AG04450 (cell line): ENCODE results near the gene COL27A1. TPM values are rescaled to one million over a fixed set of nuclear protein-coding genes. Genes with fewer than 3 reads are reported as not detected.

Experiments
- CTCF ChIA-PET: fragments of 300-600, 350-600 bp; formaldehyde crosslinking; extraction: SDS; loops from one replicate; lab custom pipeline; 2022; ENCODE audit warnings: antibody characterized with exemption, inconsistent platforms; lab: Charles Lee
- POLR2A ChIA-PET: fragments of 350-600 bp; formaldehyde crosslinking; extraction: SDS; loops from one replicate; lab custom pipeline; 2021; ENCODE audit warnings: antibody characterized with exemption, inconsistent platforms; lab: Yijun Ruan, JAX
- DNase-seq: peaks from one replicate; pipeline ENCODE4 v3.0.0-alpha.2; 2011; ENCODE audit warnings: low read depth, low spot score
- H3K27ac ChIP-seq: one replicate; pipeline ENCODE4 v1.5.1; 2012; ENCODE audit warnings: low read depth, low read length, control low read depth
- H3K27me3 ChIP-seq: one replicate; pipeline ENCODE4 v1.6.0; 2012; ENCODE audit warnings: low read length; ENCODE audit not compliant: control insufficient read depth, insufficient read depth
- H3K4me3 ChIP-seq: 2 replicates; pipeline ENCODE4 v1.5.1; 2011; ENCODE audit warnings: mild to moderate bottlenecking, low read depth, low read length, control low read depth
- H3K9me3 ChIP-seq: 2 replicates; pipeline ENCODE4 v1.5.1; 2012; ENCODE audit warnings: low read length; ENCODE audit not compliant: control insufficient read depth, insufficient read depth
- CTCF ChIP-seq: IDR thresholded peaks from 2 replicates; pipeline ENCODE4 v1.5.1; 2011; ENCODE audit warnings: low read depth, low read length, control low read depth, inconsistent platforms
- polyA plus RNA-seq: library from polyadenylated mRNA; depleted of rRNA; stranded (reverse); fragments of >200 nt; gene quantifications from 2 replicates; pipeline ENCODE4 v1.2.3, GENCODE V29; 2011

The COL27A1 gene
- polyA plus RNA-seq, 1 experiment: 8.5 TPM

GRCh38 chr9:114248299-114248707 lies 93.0 kb downstream of the COL27A1 start:
- Histone ChIP-seq H3K27me3 (no peaks in the 10 kb centered on the region), H3K9me3 (no peaks in the 10 kb centered on the region), H3K4me3 (no peak overlapping the region), H3K27ac (no peak overlapping the region)
- ChIA-PET CTCF (no interaction called here), POLR2A (no interaction called here)
- no peak for DNase-seq
- no peak for TF ChIP-seq CTCF

- H3K27ac ChIP-seq: peak overlapping the region; percentile 73
- H3K9me3 ChIP-seq: no peaks in the 10 kb centered on the region
Measured at GRCh38 chr9:114249424-114250234, 94.3 kb downstream of the COL27A1 start.

GRCh38 chr9:114250235-114250568 lies 94.9 kb downstream of the COL27A1 start:
- DNase-seq: peak; percentile 76
- H3K27ac ChIP-seq: peak overlapping the region; percentile 73
- no peaks in the 10 kb centered on the region for H3K27me3 ChIP-seq
- no peak for TF ChIP-seq CTCF
- no peaks in the 10 kb centered on the region for H3K9me3 ChIP-seq
- CTCF ChIA-PET: interaction anchor here (1.0 to 1.9 kb wide), 3 partner anchors 96 to 167 kb away, joined by 3 to 6 read pairs (median 4); no protein-coding TSS in a partner anchor
- POLR2A ChIA-PET: interaction anchor here (1.2 kb wide), 2 partner anchors 27 to 30 kb away, joined by 3 to 4 read pairs; no protein-coding TSS in a partner anchor
- H3K4me3 ChIP-seq: no peak overlapping the region

More at GRCh38 chr9:114249424-114250234, 94.3 kb downstream of the COL27A1 start:
- Histone ChIP-seq H3K27me3 (no peaks in the 10 kb centered on the region), H3K4me3 (no peak overlapping the region)
- DNase-seq: no peak
- ChIA-PET POLR2A (interaction anchor here (1.2 kb wide), 2 partner anchors 28 to 30 kb away, joined by 3 to 4 read pairs; no protein-coding TSS in a partner anchor), CTCF (interaction anchor here (1.0 to 1.9 kb wide), 2 partner anchors 141 to 167 kb away, joined by 4 to 6 read pairs; no protein-coding TSS in a partner anchor)
- no peak for TF ChIP-seq CTCF

- TF ChIP-seq CTCF: no peak
- no peaks in the 10 kb centered on the region for H3K27me3 ChIP-seq
- POLR2A ChIA-PET: interaction anchor here (1.2 kb wide), 2 partner anchors 26 to 31 kb away, joined by 3 to 4 read pairs; no protein-coding TSS in a partner anchor
- no peak overlapping the region for H3K27ac ChIP-seq
- CTCF ChIA-PET: interaction anchor here (1.0 to 1.9 kb wide), 3 partner anchors 96 to 168 kb away, joined by 3 to 6 read pairs (median 4); no protein-coding TSS in a partner anchor
- no peaks in the 10 kb centered on the region for H3K9me3 ChIP-seq
- DNase-seq: no peak
- no peak overlapping the region for H3K4me3 ChIP-seq
Measured at GRCh38 chr9:114250648-114251047, 95.3 kb downstream of the COL27A1 start.

GRCh38 chr9:114252394-114252793 lies 97.1 kb downstream of the COL27A1 start:
- H3K27ac ChIP-seq: no peak overlapping the region
- no peaks in the 10 kb centered on the region for H3K27me3 ChIP-seq
- no peak for TF ChIP-seq CTCF
- ChIA-PET POLR2A (no interaction called here), CTCF (interaction anchor here (1.2 to 2.4 kb wide), 2 partner anchors 97 to 170 kb away, joined by 3 to 10 read pairs; partner anchors contain the start of gene COL27A1)
- DNase-seq: no peak
- H3K9me3 ChIP-seq: no peaks in the 10 kb centered on the region
- no peak overlapping the region for H3K4me3 ChIP-seq
